Body of pancreas (tissue), 4 donors: ENCODE measurements around the gene CDK14.

Experiments used
- CTCF ChIP-seq, 7 experiments: fragments of 450-650 bp in 4 of 7; fragments of 200-600 bp in 3 of 7; sonication (generic) in 3 of 7; IDR thresholded peaks; one replicate each; pipeline ENCODE4 v1.5.1; 2016 to 2019; ENCODE audit warnings: antibody characterized with exemption in 7 of 7
- POLR2A ChIP-seq, 3 donors: fragments of 450-650 bp; IDR thresholded peaks; one replicate each; pipeline ENCODE4 v1.6.1; 2016; ENCODE audit warnings: antibody characterized with exemption in 3 of 3, mild to moderate bottlenecking in 2 of 3

GRCh38 chr7:90574820-90575187 lies 21.3 kb upstream of the CDK14 start:
- TF ChIP-seq CTCF (IDR thresholded peaks at IDR 0.05) (no peak), POLR2A (IDR thresholded peaks at IDR 0.05) (no peak)
